NCI-H146 treated with DMSO at 0.1 percent for 48 hours (cell line): ENCODE results near the gene NHLH1.
"Not testable (repeated sequence)": the region's sequence is repeated elsewhere in the genome, so short reads cannot be mapped to it uniquely, and the experiment has no call there.

Experiments used
- DNase-seq: peaks from one replicate; lab custom pipeline; 2025; ENCODE audit not compliant: unreplicated experiment; lab: John Stamatoyannopoulos, UW

NHLH1 gene

GRCh38 chr1:160376525-160377131 is 9.8 kb downstream of the NHLH1 start:
- DNase-seq = peak; percentile 53

DNA sequence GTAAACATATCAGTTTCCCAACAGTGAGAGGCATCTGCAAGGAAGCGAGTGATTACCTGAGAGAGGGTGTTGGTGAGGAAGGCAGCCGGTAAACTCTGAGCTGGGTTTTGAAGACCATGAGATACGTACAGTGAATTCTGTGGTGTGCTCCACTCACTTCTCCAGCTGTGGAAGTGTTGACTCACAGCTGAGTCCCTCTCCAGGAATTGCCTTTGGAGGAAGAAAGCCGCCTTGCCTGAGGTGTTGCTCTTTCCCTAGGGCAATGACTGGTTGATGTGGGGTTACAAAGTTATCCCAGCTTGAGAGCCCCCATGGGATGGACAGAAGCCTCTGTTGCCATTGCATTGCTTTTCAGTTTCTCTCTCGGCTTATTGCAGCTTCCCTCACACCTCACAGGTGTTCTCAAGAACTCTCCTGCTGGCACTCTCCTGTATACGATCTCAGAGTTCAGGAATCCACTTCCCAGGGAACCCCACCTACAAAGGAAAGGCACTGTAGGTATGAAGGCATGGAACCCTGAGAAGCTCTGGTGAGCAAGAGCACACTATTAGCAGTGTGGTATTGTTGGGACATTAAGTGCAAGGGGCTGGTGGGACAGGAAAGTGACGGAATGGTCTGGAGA is 10.8 kb downstream of the NHLH1 start:
- no peak for DNase-seq

DNA sequence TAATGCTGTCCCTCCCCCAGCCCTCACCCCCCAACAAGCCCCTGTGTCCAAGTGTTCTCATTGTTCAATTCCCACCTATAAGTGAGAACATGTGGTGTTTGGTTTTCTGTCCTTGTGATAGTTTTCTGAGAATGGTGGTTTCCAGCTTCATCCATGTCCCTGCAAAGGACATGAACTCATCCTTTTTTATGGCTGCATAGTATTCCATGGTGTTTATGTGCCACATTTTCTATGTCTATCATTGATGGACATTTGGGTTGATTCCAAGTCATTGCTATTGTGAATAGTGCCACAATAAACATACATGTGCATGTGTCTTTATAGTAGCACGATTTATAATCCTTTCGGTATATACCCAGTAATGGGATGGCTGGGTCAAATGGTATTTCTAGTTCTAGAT is 17.9 kb downstream of the NHLH1 start:
- not testable (repeated sequence) for DNase-seq

DNA sequence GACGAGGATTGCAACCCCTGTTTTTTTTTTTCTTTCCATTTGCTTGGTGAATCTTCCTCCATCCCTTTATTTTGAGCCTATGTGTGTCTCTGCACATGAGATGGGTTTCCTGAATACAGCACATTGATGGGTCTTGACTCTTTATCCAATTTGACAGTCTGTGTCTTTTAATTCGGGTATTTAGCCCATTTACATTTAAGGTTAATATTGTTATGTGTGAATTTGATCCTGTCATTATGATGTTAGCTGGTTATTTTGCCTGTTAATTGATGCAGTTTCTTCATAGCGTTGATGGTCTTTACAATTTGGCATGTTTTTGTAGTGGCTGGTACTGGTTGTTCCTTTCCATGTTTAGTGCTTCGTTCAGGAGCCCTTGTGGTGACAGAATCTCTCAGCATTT is 21.5 kb downstream of the NHLH1 start:
- DNase-seq = not testable (repeated sequence)

DNA sequence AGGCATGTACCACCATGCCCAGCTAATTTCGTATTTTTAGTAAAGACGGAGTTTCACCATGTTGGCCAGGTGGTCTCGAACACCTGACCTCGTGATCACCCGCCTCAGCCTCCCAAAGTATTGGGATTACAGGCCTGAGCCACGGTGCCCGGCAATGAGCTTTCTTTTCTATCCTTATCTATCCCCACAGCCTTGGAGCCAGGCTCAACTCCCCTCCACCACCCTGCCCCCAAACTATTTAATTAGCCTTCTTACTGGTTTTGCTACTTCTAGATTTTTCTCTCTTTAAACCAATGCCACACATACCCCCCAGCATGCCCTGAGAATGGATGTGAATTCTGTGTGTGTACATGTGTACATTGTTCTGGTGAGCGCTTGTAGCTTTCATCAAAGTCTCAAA is 27.8 kb downstream of the NHLH1 start:
- no peak for DNase-seq

DNA sequence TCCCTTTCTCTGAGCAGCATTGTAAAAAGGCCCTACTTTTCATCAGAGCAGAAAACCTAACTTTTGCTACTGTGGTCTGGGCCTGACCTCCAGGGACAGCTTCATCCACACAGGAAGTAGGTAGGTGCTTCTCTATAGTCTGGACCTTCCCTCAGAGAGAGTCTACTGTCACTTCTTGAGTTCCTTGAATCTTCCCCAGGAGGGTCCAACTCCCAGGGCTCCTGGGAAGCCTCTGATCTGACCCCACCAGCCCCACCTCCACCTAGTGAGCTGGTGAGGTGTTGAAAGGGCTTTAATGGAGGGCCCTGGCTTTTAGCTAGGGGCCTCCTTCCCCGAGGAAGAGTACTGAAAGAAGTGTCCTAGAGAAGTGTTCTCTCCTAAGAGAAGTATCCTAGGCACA is 30.8 kb downstream of the NHLH1 start:
- no peak for DNase-seq

DNA sequence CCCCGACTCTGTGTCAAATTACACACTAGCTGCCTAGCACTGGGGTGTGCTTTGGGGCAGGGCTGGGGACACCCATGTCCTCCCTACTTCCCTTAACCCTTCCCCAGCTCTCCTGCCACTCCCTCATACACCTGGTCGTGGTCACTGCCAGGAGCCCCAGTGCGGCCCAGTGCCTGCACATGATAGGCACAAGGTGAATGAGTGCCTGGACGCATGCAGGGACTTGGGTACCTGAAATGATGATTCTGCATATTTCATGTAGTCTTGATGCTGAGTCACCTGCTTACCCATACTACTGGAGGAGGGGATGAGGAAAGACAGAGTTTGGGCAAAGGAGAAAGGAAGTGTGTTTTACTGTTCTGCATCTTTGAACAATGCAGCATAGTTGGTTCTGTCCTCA is 32.0 kb downstream of the NHLH1 start:
- no peak for DNase-seq

GRCh38 chr1:160399544-160400222 is 32.8 kb downstream of the NHLH1 start:
- no peak for DNase-seq

DNA sequence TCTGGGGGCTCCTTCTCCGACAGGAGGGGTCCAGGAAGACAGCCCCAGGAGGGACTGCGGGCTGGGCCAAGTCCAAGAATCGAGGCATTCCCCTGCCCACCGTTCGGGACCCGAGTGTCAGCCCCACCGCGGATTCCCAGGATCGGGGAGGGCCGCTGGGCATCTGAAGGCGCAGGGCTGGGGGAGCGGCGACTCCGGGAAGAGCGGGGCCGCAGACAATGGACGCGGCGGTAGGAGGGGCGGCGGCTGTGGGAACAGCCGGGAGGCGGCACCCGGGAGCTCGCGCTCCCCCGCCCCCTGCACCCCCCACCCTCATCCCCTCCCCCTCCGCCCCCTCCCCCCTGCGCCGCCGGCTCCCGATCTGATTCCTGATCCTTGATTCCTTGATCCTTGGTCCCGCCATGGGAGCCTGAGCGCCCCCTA is 33.4 kb downstream of the NHLH1 start, which contains the start of gene VANGL2:
Gene VANGL2, plus strand, starts transcription at position 342 of the 423 bp plus-strand sequence. CDS start 15,274 bp downstream, outside the sequence.
- no peak for DNase-seq

- DNase-seq = no peak
These were observed 34.0 kb downstream of the NHLH1 start for GRCh38 chr1:160400646-160401486.

- no peak for DNase-seq
These were observed 34.6 kb downstream of the NHLH1 start for GRCh38 chr1:160401487-160401805.

DNA sequence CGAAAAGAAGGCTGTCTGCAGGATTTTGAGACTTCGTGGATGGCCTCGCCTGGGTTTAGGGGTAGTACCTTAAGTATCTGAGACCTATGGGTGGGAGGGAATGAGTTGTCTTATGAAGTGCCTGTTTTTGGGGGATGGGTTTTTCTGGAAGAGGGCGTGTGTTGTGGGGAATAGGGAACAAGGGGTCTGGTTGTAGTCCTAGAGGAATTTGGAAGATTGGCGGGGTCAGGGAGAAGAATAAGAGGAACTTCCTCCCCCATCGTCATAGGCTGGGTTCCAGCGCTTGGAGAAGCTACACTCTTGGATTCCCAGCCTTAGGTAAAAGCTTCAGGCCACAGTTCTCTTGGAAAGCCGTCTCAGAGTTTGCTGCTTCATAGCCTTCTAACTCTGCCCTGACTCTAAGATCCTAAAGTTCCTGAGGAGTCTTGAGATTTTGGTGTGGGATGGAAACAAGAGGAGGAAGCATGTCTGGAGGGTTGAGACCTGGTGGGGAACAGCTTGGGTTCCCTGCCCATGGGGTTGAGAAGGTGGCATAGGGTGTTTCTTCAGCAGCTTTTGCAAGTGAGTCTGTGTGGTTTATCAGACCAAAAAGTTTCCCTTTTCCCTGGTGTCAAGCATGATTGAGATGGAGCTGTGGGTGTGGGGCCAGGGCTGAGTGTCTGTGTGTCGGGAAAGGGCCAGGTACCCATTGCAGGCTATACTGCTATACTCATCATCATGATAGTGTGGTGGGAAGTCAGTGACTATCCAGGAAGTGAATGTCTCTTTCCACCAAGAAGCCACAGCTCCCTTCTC is 35.3 kb downstream of the NHLH1 start:
- DNase-seq = no peak

GRCh38 chr1:160403244-160403643 is 36.4 kb downstream of the NHLH1 start:
- DNase-seq = no peak

DNA sequence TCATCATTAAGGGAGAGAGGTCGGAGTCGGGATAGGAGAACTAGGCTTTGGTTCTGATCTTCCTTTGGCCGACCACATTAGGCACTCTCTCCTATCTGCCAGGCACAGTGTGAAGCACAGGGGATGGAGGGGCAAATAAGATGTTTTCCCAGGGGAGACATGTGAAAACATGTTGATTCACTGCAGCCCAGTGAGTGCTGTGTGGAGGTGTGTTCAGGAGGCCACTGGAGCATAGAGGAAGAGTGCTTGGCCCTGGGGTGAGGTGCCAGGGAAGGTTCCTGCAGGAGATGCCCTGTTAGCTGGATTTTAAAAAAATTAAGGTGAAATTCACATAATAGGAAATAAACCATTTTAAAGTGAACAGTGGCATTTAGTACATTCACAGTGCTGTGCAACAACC is 37.2 kb downstream of the NHLH1 start:
- no peak for DNase-seq

DNA sequence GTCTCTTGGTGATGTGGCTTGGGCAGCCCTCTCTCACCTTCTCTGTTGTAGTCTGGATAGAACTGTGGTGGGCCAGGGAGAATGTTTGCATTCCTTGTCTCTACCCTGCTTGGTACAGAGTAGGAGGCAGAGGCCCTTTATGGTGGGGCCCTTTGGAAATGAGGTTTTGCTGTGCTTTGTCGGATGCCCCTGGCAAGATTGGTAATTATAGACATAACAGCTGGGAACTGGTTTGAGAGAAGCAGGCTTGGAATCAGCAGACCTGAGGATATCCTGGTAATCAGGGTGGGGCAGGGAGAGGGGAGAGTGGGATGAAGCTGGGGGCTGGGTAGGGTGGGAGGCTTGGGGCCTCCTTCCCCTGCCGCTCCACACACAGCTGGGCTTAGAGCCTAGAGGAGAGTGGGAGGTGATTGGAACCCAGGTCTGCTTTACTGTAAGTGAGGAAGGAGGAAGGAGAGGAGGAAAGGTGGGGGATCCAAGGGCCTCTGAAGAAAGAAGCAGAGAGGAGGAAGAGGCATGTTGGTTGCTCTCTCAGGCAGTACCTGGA is 38.5 kb downstream of the NHLH1 start:
- DNase-seq = no peak

- no peak for DNase-seq
These were observed 39.5 kb downstream of the NHLH1 start for GRCh38 chr1:160406131-160406968.

GRCh38 chr1:160407839-160408801 is 41.2 kb downstream of the NHLH1 start:
- DNase-seq = no peak

DNA sequence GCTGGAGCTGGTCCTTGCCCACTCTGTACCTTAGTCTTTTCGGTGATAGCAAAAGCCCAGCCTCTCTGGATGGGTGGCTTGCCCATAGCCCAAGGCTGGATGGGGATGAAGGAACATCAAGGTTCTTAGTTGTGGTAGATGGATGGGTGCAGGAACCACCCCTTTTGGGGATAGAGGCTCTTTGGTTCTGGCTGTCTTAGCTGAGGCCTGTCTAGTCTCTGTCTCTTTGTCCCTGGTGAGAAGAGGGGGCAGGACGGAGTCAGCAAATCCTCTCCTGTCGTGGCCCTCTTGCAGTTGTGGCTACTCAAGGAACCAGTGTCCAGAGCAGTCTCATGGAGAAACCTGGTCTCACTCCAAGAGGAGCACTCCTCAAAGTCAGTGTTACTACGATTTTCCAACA is 42.0 kb downstream of the NHLH1 start:
- no peak for DNase-seq
